Retinal pigment epithelial cell (primary cell): Measurements from ENCODE around the gene PIPOX.
"Not testable (repeated sequence)": the region's sequence is repeated elsewhere in the genome, so short reads cannot be mapped to it uniquely, and the experiment has no call there.

ENCODE experiments used
- DNase-seq: peaks from one replicate; pipeline ENCODE4 v3.0.0-alpha.2; 2010; ENCODE audit warnings: low read depth
- H3K4me3 ChIP-seq: 2 replicates; pipeline ENCODE4 v1.5.1; 2011; ENCODE audit warnings: mild to moderate bottlenecking, low read length, control low read depth, moderate library complexity
- TF ChIP-seq, protein P1 (sequence below): conservative IDR thresholded peaks from 2 replicates; pipeline ENCODE4 v1.5.1; 2011; ENCODE audit warnings: low read depth, low read length, control low read depth, inconsistent platforms

The PIPOX gene

DNA sequence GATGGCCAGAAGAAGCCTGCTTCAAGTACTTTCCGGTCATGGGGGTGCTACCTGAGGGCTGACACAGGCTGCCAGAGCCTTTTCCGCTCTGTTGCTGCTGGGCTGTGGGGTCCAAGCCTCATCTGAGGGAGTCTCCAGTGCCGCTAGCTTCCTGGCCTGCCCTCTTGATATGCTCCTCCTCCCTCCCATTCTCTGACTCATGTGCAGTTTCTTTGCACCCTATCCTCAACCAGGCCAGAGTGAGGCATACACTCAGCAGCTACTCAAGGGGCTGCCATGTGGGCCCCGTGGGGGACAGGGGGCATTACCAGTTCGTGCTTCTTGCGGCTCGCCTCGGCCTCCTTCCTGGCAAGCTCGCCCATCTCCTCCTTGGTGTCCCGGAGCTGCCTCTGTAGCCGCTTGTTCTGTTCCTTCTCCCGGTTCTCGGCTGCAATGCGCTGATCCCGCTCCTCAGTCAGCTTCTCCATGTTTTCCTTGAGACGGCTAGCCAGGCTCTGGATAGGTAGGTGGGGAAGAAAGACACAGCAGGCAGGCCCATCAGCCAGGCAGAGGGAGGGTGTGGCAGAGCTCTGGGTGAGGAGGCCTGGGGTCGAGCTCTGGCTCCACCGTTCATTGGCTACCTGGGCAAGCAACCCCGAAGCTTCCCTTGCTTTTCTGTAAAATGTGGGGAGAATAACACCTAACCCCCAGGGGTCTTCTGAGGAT lies 43.8 kb downstream of the PIPOX start:
- no peak for DNase-seq
- TF ChIP-seq, protein P1, sequence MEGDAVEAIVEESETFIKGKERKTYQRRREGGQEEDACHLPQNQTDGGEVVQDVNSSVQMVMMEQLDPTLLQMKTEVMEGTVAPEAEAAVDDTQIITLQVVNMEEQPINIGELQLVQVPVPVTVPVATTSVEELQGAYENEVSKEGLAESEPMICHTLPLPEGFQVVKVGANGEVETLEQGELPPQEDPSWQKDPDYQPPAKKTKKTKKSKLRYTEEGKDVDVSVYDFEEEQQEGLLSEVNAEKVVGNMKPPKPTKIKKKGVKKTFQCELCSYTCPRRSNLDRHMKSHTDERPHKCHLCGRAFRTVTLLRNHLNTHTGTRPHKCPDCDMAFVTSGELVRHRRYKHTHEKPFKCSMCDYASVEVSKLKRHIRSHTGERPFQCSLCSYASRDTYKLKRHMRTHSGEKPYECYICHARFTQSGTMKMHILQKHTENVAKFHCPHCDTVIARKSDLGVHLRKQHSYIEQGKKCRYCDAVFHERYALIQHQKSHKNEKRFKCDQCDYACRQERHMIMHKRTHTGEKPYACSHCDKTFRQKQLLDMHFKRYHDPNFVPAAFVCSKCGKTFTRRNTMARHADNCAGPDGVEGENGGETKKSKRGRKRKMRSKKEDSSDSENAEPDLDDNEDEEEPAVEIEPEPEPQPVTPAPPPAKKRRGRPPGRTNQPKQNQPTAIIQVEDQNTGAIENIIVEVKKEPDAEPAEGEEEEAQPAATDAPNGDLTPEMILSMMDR: no peak
- no peak overlapping the region for H3K4me3 ChIP-seq

DNA sequence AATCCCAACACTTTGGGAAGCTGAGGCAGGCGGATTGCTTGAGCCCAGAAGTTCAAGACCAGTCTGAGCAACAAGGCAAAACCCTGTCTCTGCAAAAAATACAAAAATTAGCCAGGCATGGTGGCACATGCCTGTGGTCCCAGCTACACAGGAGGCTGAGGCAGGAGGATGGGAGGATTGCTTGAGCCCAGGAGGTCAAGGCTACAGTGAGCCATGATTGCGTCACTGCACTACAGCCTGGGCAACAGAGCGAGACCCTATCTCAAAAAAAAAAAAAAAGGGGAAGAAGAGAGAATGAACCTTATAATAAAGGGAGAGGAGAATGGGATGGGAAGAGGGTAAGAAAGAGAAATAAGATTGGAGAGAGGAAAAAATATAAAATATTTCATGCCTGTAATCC lies 45.8 kb downstream of the PIPOX start:
- not testable (repeated sequence) for DNase-seq, H3K4me3 ChIP-seq

DNA sequence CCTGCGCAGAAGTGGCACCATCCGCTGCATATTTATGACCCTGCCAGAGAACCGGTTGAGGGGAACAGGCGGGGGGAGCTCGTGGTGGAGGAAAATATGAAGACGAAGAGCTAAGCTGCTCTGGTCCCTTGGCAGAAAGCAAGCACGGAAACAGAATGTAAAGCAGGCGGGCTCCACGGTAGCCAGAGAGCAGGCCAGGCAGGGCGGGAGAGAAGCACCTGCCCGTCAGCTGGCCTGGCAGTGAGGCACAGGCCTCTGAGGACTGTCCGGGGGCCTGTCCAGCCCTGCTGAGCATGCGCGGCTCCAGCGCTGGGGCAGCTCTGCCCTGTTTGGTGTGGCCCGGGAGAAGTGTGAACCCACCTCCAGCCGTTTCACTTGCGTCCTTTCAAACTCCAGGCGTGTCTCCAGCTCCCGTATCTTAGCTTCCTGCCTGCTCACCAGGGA lies 46.7 kb downstream of the PIPOX start:
- no peak for DNase-seq
- H3K4me3 ChIP-seq: no peak overlapping the region
- TF ChIP-seq, protein P1: no peak

DNA sequence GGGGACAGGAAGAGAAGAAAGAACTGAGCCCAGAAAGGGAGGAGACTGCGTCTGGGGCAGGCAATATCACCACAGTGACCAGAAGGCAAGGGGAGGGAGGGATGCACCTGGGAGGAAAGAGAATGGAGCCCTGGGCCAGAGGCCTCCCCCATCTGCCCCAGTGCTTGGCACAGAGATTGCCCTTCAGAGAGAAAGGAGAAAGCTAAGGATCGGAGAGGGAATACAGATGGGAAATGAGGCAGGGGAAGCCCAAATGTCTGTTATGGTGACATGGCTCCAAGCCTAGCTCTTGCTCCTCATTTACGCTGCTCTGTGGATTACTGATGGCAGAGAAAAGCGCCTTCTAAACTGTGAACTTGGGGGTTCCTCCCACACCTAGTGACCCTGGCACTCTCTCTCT lies 47.2 kb downstream of the PIPOX start:
- H3K4me3 ChIP-seq: no peak overlapping the region
- TF ChIP-seq, protein P1: no peak
- no peak for DNase-seq

DNA sequence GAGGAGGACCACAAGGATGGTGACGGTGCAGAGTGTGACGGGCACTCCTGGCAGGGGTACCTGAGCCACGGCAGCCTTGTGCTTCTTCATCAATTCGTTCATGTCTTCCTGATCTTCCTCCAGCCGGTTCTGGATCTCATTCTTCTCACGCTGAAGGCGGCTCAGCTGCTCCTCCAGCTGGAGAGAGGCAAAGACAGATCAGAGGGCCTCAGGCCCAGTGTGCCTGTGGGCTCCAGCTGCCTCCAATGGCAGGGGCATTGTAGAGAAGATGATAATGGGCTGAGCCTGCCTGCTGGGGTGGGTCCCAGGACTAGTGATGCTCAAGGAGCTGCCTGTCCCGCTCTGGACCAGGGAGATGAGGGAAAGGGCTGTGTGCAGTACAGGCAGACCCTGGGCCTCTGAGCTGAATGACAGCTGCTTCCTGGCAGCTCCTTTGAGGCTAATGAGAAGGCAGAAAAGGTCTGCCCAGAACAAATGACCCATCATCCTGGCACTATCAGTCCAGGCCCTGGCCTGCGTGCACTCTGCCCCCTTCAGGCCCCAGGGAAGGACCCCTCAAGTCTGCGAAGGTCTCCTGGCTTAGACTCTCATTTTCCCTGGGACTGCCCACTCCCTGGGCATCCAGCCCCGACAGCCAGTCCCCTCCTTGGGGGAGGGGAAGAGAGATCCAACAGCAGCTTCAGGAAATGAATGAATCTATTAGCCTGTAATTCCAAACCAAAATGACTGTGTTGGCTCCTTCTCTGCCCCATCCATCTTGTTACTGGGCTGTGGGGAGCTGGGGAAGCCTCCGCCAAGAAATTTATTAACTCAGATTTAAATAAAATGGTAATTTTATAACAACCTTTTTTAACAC lies 48.0 kb downstream of the PIPOX start:
- H3K4me3 ChIP-seq: no peak overlapping the region
- TF ChIP-seq, protein P1: no peak
- DNase-seq: no peak

DNA sequence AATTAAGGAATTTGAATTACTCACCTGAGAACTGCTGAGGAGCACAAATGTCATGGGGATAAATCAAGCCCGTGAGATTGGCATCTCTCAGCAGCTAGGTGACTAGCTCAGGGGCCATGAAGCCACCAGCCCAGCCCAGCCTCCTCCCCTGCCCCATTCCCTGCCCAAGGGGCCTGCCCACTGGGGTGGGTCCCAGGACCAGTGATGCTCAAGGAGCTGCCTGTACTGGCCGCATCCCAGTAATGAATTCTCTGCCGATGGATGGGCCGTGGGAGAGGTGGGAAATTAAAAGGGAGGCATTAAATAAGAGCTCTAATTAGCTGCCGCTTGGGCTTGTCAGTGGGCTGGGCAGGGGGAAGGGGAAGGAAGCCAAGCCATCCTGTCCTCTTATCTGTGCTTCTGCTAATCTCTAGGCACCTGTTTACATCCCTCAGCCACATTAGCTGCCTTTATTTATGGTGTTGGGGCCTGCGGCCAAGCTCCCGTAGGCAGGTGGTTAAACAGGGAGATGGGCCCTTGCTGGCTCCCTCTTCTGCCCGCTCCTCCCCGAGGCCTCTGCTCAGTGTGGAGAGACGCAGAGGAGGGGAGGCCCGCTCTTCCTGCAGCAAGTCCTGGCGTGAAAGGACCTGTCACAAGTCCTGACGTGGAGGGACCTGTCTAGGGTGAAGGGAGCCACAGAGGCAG lies 48.8 kb downstream of the PIPOX start:
- no peak for DNase-seq
- no peak overlapping the region for H3K4me3 ChIP-seq
- TF ChIP-seq, protein P1: no peak

DNA sequence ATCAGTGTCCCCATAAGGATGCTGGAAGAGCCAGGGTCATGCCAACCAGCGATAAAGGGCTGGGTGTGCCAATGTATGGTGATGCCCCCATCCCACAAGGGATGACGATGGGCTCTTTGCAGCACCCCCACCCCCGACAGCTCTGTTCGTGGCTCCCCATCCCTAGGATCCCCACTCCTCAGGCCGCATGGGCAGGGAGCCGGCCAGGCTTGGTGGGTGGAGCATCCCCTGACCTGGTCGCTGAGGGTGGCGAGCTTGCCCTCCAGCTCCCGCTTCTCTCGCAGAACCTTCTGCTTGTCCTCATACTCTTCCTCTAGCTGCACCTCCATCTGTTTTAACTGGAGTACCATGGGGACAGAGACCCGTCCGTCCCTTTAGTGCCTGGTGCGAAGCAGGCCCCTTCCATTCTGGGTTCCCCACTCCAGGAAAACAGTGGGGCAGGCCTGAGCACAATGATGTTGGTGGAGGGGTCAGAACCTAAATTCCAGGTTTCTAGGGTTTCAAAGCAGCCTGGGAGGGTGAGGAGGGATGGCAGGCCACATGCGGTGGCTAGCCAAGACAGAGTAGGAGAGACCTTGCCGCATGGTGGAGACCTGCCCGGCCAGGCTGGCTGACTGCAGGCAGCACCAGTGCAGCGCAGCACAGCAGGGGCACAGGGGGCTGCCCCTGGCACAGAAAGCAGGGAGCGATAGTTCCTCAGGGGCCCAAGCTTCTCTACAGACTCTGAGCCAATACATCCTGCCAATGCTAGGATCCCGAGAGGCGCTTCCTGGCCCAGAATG lies 50.3 kb downstream of the PIPOX start:
- no peak for DNase-seq
- no peak overlapping the region for H3K4me3 ChIP-seq
- TF ChIP-seq, protein P1: no peak
